HG03025 (cell line): ENCODE data around the gene ACP4.
"Not testable (repeated sequence)": the region's sequence is repeated elsewhere in the genome, so short reads cannot be mapped to it uniquely, and the experiment has no call there.

Experiments used
- ATAC-seq: cut with Tn5 transposase; IDR thresholded peaks from one replicate; pipeline ENCODE4 v1.9.1; 2021; ENCODE audit warnings: mild to moderate bottlenecking, moderate library complexity; ENCODE audit not compliant: unreplicated experiment, low FRiP score

The ACP4 gene

GRCh38 chr19:50796128-50796633 lies 6.0 kb downstream of the ACP4 start:
- no peak for ATAC-seq

- ATAC-seq = no peak
Measured at GRCh38 chr19:50796634-50797428, 6.6 kb downstream of the ACP4 start.

- ATAC-seq = no peak
Measured at GRCh38 chr19:50797429-50797780, 7.2 kb downstream of the ACP4 start.

GRCh38 chr19:50797781-50798658 lies 7.8 kb downstream of the ACP4 start:
- no peak for ATAC-seq

- ATAC-seq = no peak
Measured at GRCh38 chr19:50798659-50799546, 8.7 kb downstream of the ACP4 start.

GRCh38 chr19:50799547-50799851 lies 9.3 kb downstream of the ACP4 start:
- no peak for ATAC-seq

- no peak for ATAC-seq
Measured at GRCh38 chr19:50801107-50801506, 10.9 kb downstream of the ACP4 start.

GRCh38 chr19:50803633-50804419 lies 13.6 kb downstream of the ACP4 start:
- peak; percentile 23 for ATAC-seq

- ATAC-seq = peak; percentile 82
Measured at GRCh38 chr19:50804420-50805272, 14.4 kb downstream of the ACP4 start.

GRCh38 chr19:50808856-50809255 lies 18.6 kb downstream of the ACP4 start:
- ATAC-seq = no peak

GRCh38 chr19:50811622-50812238 lies 21.5 kb downstream of the ACP4 start:
- ATAC-seq = not testable (repeated sequence)

GRCh38 chr19:50812474-50812873 lies 22.3 kb downstream of the ACP4 start:
- no peak for ATAC-seq

GRCh38 chr19:50814883-50815282 lies 24.7 kb downstream of the ACP4 start:
- no peak for ATAC-seq

GRCh38 chr19:50815439-50815838 lies 25.2 kb downstream of the ACP4 start:
- no peak for ATAC-seq

- peak; percentile 42 for ATAC-seq
Measured at GRCh38 chr19:50817941-50818858, 28.0 kb downstream of the ACP4 start.

GRCh38 chr19:50818859-50819472 lies 28.8 kb downstream of the ACP4 start:
- ATAC-seq = no peak

GRCh38 chr19:50819636-50820035 lies 29.4 kb downstream of the ACP4 start:
- no peak for ATAC-seq
